GM06990 (cell line): ENCODE data around the gene UBE2L5.
A peak's percentile ranks its signal among the peaks of the same experiment; 100 is the strongest.
"Not testable (repeated sequence)": the region's sequence is repeated elsewhere in the genome, so short reads cannot be mapped to it uniquely, and the experiment has no call there.

ENCODE experiments used
- DNase-seq: peaks from one replicate; pipeline ENCODE4 v3.0.0-alpha.2; 2011; ENCODE audit not compliant: insufficient read length; ENCODE audit errors: extremely low read depth
- H3K27me3 ChIP-seq: replicated peaks from 2 replicates; pipeline ENCODE4 v1.6.0; 2011; ENCODE audit warnings: low read length; ENCODE audit not compliant: control insufficient read depth, insufficient read depth
- H3K36me3 ChIP-seq: 2 replicates; pipeline ENCODE4 v1.5.1; 2011; ENCODE audit warnings: low read length; ENCODE audit not compliant: control insufficient read depth, insufficient read depth
- H3K4me3 ChIP-seq: replicated peaks from 2 replicates; pipeline ENCODE4 v1.5.1; 2011; ENCODE audit warnings: low read depth, mild to moderate bottlenecking, control low read depth, low read length
- TF ChIP-seq, protein P1 (sequence below): IDR thresholded peaks from 2 replicates; pipeline ENCODE4 v1.5.1; 2011; ENCODE audit warnings: low read length, control low read depth, mild to moderate bottlenecking, inconsistent platforms; ENCODE audit not compliant: insufficient read depth, poor library complexity, severe bottlenecking

Gene UBE2L5

DNA sequence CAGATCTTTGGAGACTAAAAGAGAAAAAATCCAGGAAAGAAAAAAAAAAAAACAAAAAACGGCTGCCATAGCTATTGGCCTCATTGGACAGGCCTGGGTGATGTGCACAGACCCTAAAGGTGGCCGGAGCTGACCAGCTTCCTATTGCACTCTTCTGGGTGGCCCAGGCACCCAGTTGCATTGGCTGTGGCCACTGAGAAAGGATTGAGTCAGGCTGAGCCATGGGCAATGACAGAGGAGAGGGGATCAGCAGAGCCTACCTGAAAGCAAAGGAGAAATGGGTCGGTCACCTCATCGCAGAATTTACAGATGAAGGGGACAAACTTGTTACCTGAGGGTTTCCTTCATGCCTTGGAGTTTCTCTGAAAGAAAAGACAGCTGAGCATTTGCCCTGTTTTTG, 26.1 kb downstream of the UBE2L5 start:
- H3K4me3 ChIP-seq: no peak overlapping the region
- TF ChIP-seq, protein P1, sequence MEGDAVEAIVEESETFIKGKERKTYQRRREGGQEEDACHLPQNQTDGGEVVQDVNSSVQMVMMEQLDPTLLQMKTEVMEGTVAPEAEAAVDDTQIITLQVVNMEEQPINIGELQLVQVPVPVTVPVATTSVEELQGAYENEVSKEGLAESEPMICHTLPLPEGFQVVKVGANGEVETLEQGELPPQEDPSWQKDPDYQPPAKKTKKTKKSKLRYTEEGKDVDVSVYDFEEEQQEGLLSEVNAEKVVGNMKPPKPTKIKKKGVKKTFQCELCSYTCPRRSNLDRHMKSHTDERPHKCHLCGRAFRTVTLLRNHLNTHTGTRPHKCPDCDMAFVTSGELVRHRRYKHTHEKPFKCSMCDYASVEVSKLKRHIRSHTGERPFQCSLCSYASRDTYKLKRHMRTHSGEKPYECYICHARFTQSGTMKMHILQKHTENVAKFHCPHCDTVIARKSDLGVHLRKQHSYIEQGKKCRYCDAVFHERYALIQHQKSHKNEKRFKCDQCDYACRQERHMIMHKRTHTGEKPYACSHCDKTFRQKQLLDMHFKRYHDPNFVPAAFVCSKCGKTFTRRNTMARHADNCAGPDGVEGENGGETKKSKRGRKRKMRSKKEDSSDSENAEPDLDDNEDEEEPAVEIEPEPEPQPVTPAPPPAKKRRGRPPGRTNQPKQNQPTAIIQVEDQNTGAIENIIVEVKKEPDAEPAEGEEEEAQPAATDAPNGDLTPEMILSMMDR: no peak
- H3K27me3 ChIP-seq: no peaks in the 10 kb centered on the region

DNA sequence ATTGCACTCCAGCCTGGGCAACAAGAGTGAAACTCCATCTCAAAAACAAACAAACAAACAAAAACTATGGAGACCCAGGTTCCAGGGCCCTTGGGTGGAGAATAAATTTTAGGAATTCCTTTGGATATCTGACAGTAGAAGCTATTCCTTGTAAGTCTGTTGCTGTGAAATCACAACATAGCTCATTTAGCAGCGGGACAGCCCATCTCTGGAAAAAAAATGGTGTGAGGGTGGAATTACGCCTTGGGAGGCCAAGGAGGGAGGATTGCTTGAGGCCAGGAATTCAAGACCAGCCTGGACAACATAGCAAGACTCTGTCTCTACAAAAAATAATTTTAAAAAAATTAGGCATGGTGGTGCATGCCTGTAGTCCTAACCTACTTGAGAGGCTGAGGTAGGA, 27.8 kb downstream of the UBE2L5 start:
- TF ChIP-seq, protein P1: no peak
- H3K27me3 ChIP-seq: no peaks in the 10 kb centered on the region
- no peak for DNase-seq
- H3K36me3 ChIP-seq: no peaks in the 10 kb centered on the region; the same call in 1 of the 2 replicates
- H3K4me3 ChIP-seq: no peak overlapping the region

More for the DNA sequence above, 26.1 kb downstream of the UBE2L5 start:
- DNase-seq: no peak
- H3K36me3 ChIP-seq: no peaks in the 10 kb centered on the region; the same call in 1 of the 2 replicates

DNA sequence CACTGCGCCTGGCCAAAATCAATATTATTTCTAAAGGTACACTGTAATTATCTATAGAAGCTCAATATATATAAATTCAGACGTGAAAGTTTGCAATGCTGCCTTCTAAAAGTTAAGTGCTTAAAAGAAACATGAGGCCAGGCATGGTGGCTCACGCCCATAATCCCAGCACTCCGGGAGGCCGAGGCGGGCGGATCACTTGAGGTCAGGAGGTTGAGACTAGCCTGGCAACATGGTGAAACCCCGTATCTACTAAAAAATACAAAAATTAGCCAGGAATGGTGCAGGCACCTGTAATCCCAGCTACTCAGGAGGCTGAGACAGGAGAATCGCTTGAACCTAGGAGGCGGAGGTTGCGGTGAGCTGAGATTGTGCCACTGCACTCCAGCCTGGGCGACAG, 29.2 kb downstream of the UBE2L5 start:
- not testable (repeated sequence) for DNase-seq, H3K36me3 ChIP-seq, H3K27me3 ChIP-seq, H3K4me3 ChIP-seq

DNA sequence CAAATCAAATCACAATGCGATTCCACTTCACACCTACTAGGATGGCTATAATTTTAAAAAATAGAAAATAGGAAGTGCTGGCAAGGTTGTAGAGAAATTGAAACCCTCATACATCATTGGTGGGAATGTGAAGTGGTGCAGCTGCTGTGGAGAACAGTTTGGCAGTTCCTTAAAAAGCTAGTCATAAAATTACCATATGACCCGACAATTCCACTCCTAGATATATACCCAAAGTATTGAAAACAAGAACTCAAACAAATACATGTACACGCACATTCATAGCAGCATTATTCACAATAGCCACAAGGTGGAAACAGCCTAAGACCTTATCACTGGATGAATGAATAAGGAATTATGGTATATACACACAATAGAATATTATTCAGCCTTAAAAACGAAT, 31.4 kb downstream of the UBE2L5 start:
- Histone ChIP-seq H3K36me3 (no peaks in the 10 kb centered on the region), H3K27me3 (no peaks in the 10 kb centered on the region), H3K4me3 (no peak overlapping the region)
- DNase-seq: no peak
- TF ChIP-seq, protein P1: peak; percentile 31

DNA sequence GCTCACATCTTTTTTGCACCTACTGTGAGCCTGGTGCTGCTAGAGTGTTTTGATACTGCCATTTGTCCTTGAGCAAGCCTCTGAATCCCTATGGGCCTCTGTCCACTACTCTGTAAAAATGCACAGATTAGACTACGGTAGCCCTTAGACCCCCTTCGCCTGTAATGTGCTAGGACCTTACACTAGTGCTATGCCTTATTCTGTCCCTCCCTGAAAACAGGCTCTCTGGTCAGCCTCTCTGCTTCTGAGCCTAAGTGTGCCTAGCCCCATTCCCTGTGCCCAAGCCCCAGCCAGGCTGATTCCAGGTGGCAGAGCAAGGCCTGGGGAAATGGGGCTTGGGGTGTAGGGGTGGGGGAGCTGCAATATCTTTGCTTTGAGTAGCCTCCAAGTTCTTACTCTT, 32.7 kb downstream of the UBE2L5 start:
- Histone ChIP-seq H3K4me3 (no peak overlapping the region), H3K36me3 (no peaks in the 10 kb centered on the region), H3K27me3 (no peaks in the 10 kb centered on the region)
- TF ChIP-seq, protein P1: no peak
- DNase-seq: no peak

DNA sequence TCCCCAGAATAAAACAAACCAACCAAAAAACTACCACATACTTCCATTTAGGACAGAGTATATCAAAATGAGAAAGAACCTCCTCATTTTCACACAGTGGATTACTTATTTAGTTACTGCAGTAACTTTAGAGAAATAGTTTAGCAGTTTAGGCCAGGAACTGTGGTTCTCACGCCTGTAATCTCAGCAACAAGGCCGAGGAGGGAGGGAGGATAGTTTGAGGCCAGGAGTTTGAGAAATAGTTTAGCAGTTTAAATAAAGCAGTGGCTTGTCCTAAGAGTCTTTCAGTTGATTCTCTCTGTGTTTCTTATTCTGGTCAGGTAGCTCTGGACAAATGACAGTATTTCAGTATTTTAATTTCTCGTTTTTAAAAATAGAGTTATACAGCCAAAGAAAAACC, 34.0 kb downstream of the UBE2L5 start:
- TF ChIP-seq, protein P1: no peak
- no peak for DNase-seq
- Histone ChIP-seq H3K27me3 (no peaks in the 10 kb centered on the region), H3K36me3 (no peaks in the 10 kb centered on the region), H3K4me3 (no peak overlapping the region)
